Measurements from ENCODE around the gene LCMT1. TPM values are rescaled to one million over a fixed set of nuclear protein-coding genes. Genes with fewer than 3 reads are reported as not detected.
A peak's percentile ranks its signal among the peaks of the same experiment; 100 is the strongest.

The LCMT1 gene
- polyA plus RNA-seq, 3 donors = 27.2 to 34.2 (median 33.1) TPM

DNA sequence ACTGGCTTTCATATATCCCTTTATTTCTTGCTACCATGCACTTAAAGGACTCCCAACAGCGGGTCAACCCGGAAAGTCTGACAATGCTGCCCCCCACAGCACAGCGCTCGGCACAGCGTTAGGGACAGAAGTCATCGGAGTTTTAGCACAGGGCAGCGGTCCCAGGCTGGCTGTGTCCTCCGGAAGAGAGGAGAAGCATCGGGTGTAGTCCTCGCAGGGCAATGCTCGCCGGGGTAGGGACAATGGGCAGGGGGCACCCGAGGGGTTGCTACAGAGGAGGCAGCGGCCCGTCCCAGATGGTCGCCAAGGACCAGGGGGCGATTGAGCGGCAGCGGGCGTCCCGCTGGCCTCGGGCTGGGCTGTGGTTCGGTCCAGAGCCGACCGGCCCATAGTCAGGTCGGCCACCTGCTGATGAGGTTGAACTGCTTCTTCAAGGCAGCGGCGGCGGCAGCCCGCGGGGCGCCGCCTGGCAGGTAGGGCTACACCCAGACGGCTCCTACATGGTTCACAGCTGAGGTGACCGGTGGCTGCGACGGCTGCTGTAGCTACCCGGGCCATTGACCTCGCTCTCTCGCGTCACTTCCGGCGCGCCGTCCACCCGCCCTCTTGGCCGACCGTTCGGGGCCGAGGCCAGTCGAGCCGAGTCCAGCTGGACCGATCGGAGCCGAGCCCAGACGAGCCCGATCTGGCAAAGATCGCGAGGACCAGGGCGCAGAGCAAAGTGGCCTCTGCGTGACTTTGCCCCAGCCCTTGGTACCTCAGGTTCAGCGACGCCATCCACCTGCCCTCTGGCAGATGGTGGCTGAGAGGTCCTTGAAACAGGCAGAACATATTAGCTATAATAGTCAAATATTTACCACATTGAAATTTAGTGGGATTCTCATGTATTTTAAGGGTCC, 4.7 kb upstream of the LCMT1 start:
- no peaks in the 10 kb centered on the region for H3K36me3 ChIP-seq (replicated peaks in 1 of 2; ENCODE audit: control insufficient read depth in 1 of 2, insufficient read depth in 2 of 2, low read length in 2 of 2)
- TF ChIP-seq, protein P1, sequence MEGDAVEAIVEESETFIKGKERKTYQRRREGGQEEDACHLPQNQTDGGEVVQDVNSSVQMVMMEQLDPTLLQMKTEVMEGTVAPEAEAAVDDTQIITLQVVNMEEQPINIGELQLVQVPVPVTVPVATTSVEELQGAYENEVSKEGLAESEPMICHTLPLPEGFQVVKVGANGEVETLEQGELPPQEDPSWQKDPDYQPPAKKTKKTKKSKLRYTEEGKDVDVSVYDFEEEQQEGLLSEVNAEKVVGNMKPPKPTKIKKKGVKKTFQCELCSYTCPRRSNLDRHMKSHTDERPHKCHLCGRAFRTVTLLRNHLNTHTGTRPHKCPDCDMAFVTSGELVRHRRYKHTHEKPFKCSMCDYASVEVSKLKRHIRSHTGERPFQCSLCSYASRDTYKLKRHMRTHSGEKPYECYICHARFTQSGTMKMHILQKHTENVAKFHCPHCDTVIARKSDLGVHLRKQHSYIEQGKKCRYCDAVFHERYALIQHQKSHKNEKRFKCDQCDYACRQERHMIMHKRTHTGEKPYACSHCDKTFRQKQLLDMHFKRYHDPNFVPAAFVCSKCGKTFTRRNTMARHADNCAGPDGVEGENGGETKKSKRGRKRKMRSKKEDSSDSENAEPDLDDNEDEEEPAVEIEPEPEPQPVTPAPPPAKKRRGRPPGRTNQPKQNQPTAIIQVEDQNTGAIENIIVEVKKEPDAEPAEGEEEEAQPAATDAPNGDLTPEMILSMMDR (IDR thresholded peaks at IDR 0.05) = peak; percentile 30
- no peaks in the 10 kb centered on the region for H3K27me3 ChIP-seq (ENCODE audit: control insufficient read depth in 2 of 2, insufficient read depth in 2 of 2, low read length in 2 of 2)
- peaks cover 34 to 35% of the 10 kb centered on the region in 2 donors for H3K4me1 ChIP-seq (ENCODE audit: control insufficient read depth in 1 of 2, insufficient read depth in 2 of 2, low read length in 2 of 2)
- H3K9me3 ChIP-seq (replicated peaks in 1 of 2; ENCODE audit: control insufficient read depth in 1 of 2, insufficient read depth in 1 of 2, low read length in 2 of 2) = no peaks in the 10 kb centered on the region
- intact Hi-C loops (cut with micrococcal nuclease) = loop anchor here (2.0 to 5.0 kb wide), 5 partner anchors 40 to 565 kb away; partner anchors contain the start of gene ZKSCAN2 (in 1 of the 2)
- peak; percentile 90 to 91 (median 90) for DNase-seq
- H3K4me2 ChIP-seq (replicated peaks; ENCODE audit: extremely low read depth, low read length, poor library complexity, severe bottlenecking) = peak overlapping the region; percentile 77
- H3K9me3 Mint-ChIP-seq = no peaks in the 10 kb centered on the region
- H4K20me1 ChIP-seq (ENCODE audit: insufficient read depth, low read length) = no peaks in the 10 kb centered on the region
- H2AFZ ChIP-seq (ENCODE audit: insufficient read depth, low read depth, low read length, poor library complexity, severe bottlenecking) = peak overlapping the region; percentile 92
- H3K27ac Mint-ChIP-seq = peak overlapping the region; percentile 88 to 97 (median 92)
- peak overlapping the region; percentile 59 to 90 (median 79) for H3K4me3 ChIP-seq (replicated peaks in 1 of 3; ENCODE audit: low read depth in 2 of 3, low read length in 3 of 3)
- H3K27me3 Mint-ChIP-seq (ENCODE audit: low read depth in 3 of 3) = peaks cover 0 to 1% (median 0%) of the 10 kb centered on the region in 3 donors
- H3K4me1 Mint-ChIP-seq = peaks cover 25% of the 10 kb centered on the region
- WGBS (ENCODE audit: insufficient coverage) = under 1% methylated on average over 60 of the region's 63 CpGs
- H3K79me2 ChIP-seq (ENCODE audit: insufficient read depth, low read length) = peaks cover 18% of the 10 kb centered on the region
- H3K27ac ChIP-seq (ENCODE audit: low read depth in 1 of 2, low read length in 2 of 2) = peak overlapping the region; percentile 77 to 80
- H3K36me3 Mint-ChIP-seq = no peaks in the 10 kb centered on the region
- H3K9ac ChIP-seq (ENCODE audit: insufficient read depth, low read length, poor library complexity, severe bottlenecking) = peak overlapping the region; percentile 89
- peak overlapping the region; percentile 96 to 97 for H3K4me3 Mint-ChIP-seq

DNA sequence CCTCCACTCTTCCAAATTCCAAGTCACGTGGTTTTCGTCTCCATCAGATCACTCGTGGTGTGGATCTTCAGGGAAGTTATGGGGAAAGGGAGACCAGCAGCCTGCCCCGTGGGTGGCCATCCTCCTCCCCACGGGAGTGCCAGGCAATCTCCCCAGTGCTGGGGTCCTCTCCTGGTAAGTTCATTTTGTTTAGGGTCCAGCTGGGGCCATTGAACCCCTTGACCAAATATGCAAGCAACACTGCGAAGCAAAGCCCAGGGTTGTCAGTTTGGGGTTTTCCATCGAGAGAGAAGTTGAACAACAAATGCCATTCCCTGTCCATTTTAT, 4.1 kb upstream of the LCMT1 start:
- H3K4me1 ChIP-seq (ENCODE audit: control insufficient read depth in 1 of 2, insufficient read depth in 2 of 2, low read length in 2 of 2) = peaks cover 40 to 41% of the 10 kb centered on the region in 2 donors
- peak overlapping the region; percentile 77 to 80 for H3K27ac ChIP-seq (ENCODE audit: low read depth in 1 of 2, low read length in 2 of 2)
- H3K36me3 ChIP-seq (replicated peaks in 1 of 2; ENCODE audit: control insufficient read depth in 1 of 2, insufficient read depth in 2 of 2, low read length in 2 of 2) = no peaks in the 10 kb centered on the region
- no peaks in the 10 kb centered on the region for H3K9me3 ChIP-seq (replicated peaks in 1 of 2; ENCODE audit: control insufficient read depth in 1 of 2, insufficient read depth in 1 of 2, low read length in 2 of 2)
- Mint-ChIP-seq H3K27ac (peak overlapping the region; percentile 20 to 97 (median 92)), H3K4me1 (peaks cover 30% of the 10 kb centered on the region), H3K36me3 (no peaks in the 10 kb centered on the region), H3K4me3 (peak overlapping the region; percentile 96 to 97), H3K27me3 (ENCODE audit: low read depth in 3 of 3) (peaks cover 0 to 1% (median 0%) of the 10 kb centered on the region in 3 donors), H3K9me3 (no peaks in the 10 kb centered on the region)
- peak overlapping the region; percentile 89 for H3K9ac ChIP-seq (ENCODE audit: insufficient read depth, low read length, poor library complexity, severe bottlenecking)
- peaks cover 24% of the 10 kb centered on the region for H3K79me2 ChIP-seq (ENCODE audit: insufficient read depth, low read length)
- no peaks in the 10 kb centered on the region for H4K20me1 ChIP-seq (ENCODE audit: insufficient read depth, low read length)
- TF ChIP-seq, protein P1 (IDR thresholded peaks at IDR 0.05) = no peak
- peak overlapping the region; percentile 92 for H2AFZ ChIP-seq (ENCODE audit: insufficient read depth, low read depth, low read length, poor library complexity, severe bottlenecking)
- intact Hi-C loops (cut with micrococcal nuclease) = loop anchor here (2.0 to 5.0 kb wide), 5 partner anchors 40 to 565 kb away; partner anchors contain the start of gene ZKSCAN2 (in 1 of the 2)
- H3K4me3 ChIP-seq (replicated peaks in 1 of 3; ENCODE audit: low read depth in 2 of 3, low read length in 3 of 3) = peak overlapping the region; percentile 59 to 90 (median 79)
- no peaks in the 10 kb centered on the region for H3K27me3 ChIP-seq (ENCODE audit: control insufficient read depth in 2 of 2, insufficient read depth in 2 of 2, low read length in 2 of 2)
- no peak for DNase-seq
- 60% methylated on average over 1 of the region's 7 CpGs for WGBS (ENCODE audit: insufficient coverage)
- H3K4me2 ChIP-seq (replicated peaks; ENCODE audit: extremely low read depth, low read length, poor library complexity, severe bottlenecking) = peak overlapping the region; percentile 77

All from CD14-positive monocyte (primary cell).